GM19467 (cell line): ENCODE results near the gene SMIM12.

Source experiments
- ATAC-seq: cut with Tn5 transposase; IDR thresholded peaks from one replicate; pipeline ENCODE4 v1.9.1; 2021; ENCODE audit warnings: mild to moderate bottlenecking, moderate library complexity; ENCODE audit not compliant: unreplicated experiment

The SMIM12 gene

GRCh38 chr1:34874296-34874952 is 14.9 kb upstream of the SMIM12 start:
- ATAC-seq: no peak

- ATAC-seq: no peak
Observed at GRCh38 chr1:34872133-34872503, 12.6 kb upstream of the SMIM12 start.

- ATAC-seq: no peak
Observed at GRCh38 chr1:34871443-34872132, 12.0 kb upstream of the SMIM12 start.

- no peak for ATAC-seq
Observed at GRCh38 chr1:34870395-34870794, 10.8 kb upstream of the SMIM12 start.

GRCh38 chr1:34869760-34870159 is 10.2 kb upstream of the SMIM12 start:
- ATAC-seq: no peak

GRCh38 chr1:34868230-34869049 is 8.9 kb upstream of the SMIM12 start:
- ATAC-seq: no peak

GRCh38 chr1:34867415-34867814 is 7.9 kb upstream of the SMIM12 start:
- no peak for ATAC-seq

- no peak for ATAC-seq
Observed at GRCh38 chr1:34866762-34867109, 7.2 kb upstream of the SMIM12 start.

- peak; percentile 67 for ATAC-seq
Observed at GRCh38 chr1:34865981-34866761, 6.6 kb upstream of the SMIM12 start.

- no peak for ATAC-seq
Observed at GRCh38 chr1:34865573-34865972, 6.0 kb upstream of the SMIM12 start.

- no peak for ATAC-seq
Observed at GRCh38 chr1:34864759-34865158, 5.2 kb upstream of the SMIM12 start.

- ATAC-seq: no peak
Observed at GRCh38 chr1:34863501-34863900, 4.0 kb upstream of the SMIM12 start.

- peak; percentile 9 for ATAC-seq
Observed at GRCh38 chr1:34858901-34859445, 576 bp downstream of the SMIM12 start.

- ATAC-seq: no peak
Observed at GRCh38 chr1:34856697-34857096, 2.9 kb downstream of the SMIM12 start.

GRCh38 chr1:34852677-34853217 is 6.8 kb downstream of the SMIM12 start:
- peak; percentile 90 for ATAC-seq

- no peak for ATAC-seq
Observed at GRCh38 chr1:34851431-34852105, 8.0 kb downstream of the SMIM12 start.

- ATAC-seq: no peak
Observed at GRCh38 chr1:34850382-34850781, 9.2 kb downstream of the SMIM12 start.

GRCh38 chr1:34847094-34847493 is 12.5 kb downstream of the SMIM12 start:
- ATAC-seq: no peak

- no peak for ATAC-seq
Observed at GRCh38 chr1:34846265-34846664, 13.3 kb downstream of the SMIM12 start.
